Neural cell (in vitro differentiated cells): ENCODE results near the gene RNU6-9. TPM values are rescaled to one million over a fixed set of nuclear protein-coding genes. Genes with fewer than 3 reads are reported as not detected.
A peak's percentile ranks its signal among the peaks of the same experiment; 100 is the strongest.

Experiments
- H2AFZ ChIP-seq: fragments of 200-600, 300-800 bp; sonication (generic), shearing (Covaris generic); 2 replicates; pipeline ENCODE4 v1.6.0; 2014; ENCODE audit warnings: low read depth, mild to moderate bottlenecking, antibody characterized with exemption, low read length, moderate library complexity
- H3F3A ChIP-seq: fragments of 200-600 bp; shearing (Covaris generic); 2 replicates; pipeline ENCODE4 v1.6.1; 2016; ENCODE audit warnings: mild to moderate bottlenecking, moderate library complexity, mixed read lengths, antibody characterized with exemption, low read length; ENCODE audit not compliant: insufficient read depth, poor library complexity, severe bottlenecking
- H3K27ac ChIP-seq: fragments of 200-600, 300-800 bp; sonication (generic), shearing (Covaris generic); 2 replicates; pipeline ENCODE4 v1.5.1; 2014; ENCODE audit warnings: mild to moderate bottlenecking, low read length, moderate library complexity
- H3K27me3 ChIP-seq: fragments of 300-800, 200-600 bp; sonication (generic), shearing (Covaris generic); 2 replicates; pipeline ENCODE4 v1.6.0; 2014; ENCODE audit warnings: mild to moderate bottlenecking, low read depth, low read length, moderate library complexity; ENCODE audit not compliant: insufficient read depth
- H3K36me3 ChIP-seq: fragments of 300-800, 200-600 bp; sonication (generic), shearing (Covaris generic); 2 replicates; pipeline ENCODE4 v1.5.1; 2014; ENCODE audit warnings: mild to moderate bottlenecking, antibody characterized with exemption, low read length, moderate library complexity; ENCODE audit not compliant: insufficient read depth
- H3K4me2 ChIP-seq: fragments of 300-800, 200-600 bp; sonication (generic), shearing (Covaris generic); 2 replicates; pipeline ENCODE4 v1.6.0; 2014; ENCODE audit warnings: mild to moderate bottlenecking, low read length
- H3K4me3 ChIP-seq: fragments of 300-800, 200-600 bp; sonication (generic), shearing (Covaris generic); 2 replicates; pipeline ENCODE4 v1.5.1; 2014; ENCODE audit warnings: mild to moderate bottlenecking, low read length, moderate library complexity
- H3K79me2 ChIP-seq: fragments of 200-600 bp; shearing (Covaris generic); replicated peaks from 2 replicates; pipeline ENCODE4 v1.6.0; 2014; ENCODE audit warnings: mild to moderate bottlenecking, low read length, moderate library complexity; ENCODE audit not compliant: insufficient read depth
- H3K9ac ChIP-seq: fragments of 300-800, 200-600 bp; sonication (generic), shearing (Covaris generic); 2 replicates; pipeline ENCODE4 v1.6.1; 2016; ENCODE audit warnings: mild to moderate bottlenecking, low read length, mixed read lengths
- H3K9me2 ChIP-seq: fragments of 200-600 bp; shearing (Covaris generic); 2 replicates; pipeline ENCODE4 v1.6.1; 2016; ENCODE audit warnings: mild to moderate bottlenecking, low read length, mixed read lengths; ENCODE audit not compliant: insufficient read depth
- H3K9me3 ChIP-seq: fragments of 200-600, 300-800 bp; sonication (generic), shearing (Covaris generic); 2 replicates; pipeline ENCODE4 v1.6.1; 2016; ENCODE audit warnings: mild to moderate bottlenecking, mixed run types, low read length, moderate library complexity, mixed read lengths
- H4K20me1 ChIP-seq: fragments of 200-600 bp; shearing (Covaris generic); 2 replicates; pipeline ENCODE4 v1.6.1; 2016; ENCODE audit warnings: mild to moderate bottlenecking, mixed run types; ENCODE audit not compliant: insufficient read depth
- EP300 ChIP-seq: fragments of 450-650 bp; conservative IDR thresholded peaks from 2 replicates; pipeline ENCODE4 v1.6.1; 2014; ENCODE audit warnings: antibody characterized with exemption, mild to moderate bottlenecking, moderate library complexity; ENCODE audit not compliant: poor library complexity, severe bottlenecking
- EZH2 ChIP-seq: fragments of 200-600, 300-800 bp; shearing (Covaris generic), sonication (generic); IDR thresholded peaks from 2 replicates; pipeline ENCODE4 v1.6.1; 2014; ENCODE audit warnings: antibody characterized with exemption, low read length, borderline replicate concordance, mild to moderate bottlenecking; ENCODE audit not compliant: insufficient read depth, poor library complexity, severe bottlenecking
- POLR2AphosphoS5 ChIP-seq: IDR thresholded peaks from 2 replicates; pipeline ENCODE4 v1.6.1; 2012
- REST ChIP-seq: IDR thresholded peaks from 2 replicates; pipeline ENCODE4 v1.6.1; 2012; ENCODE audit warnings: borderline replicate concordance
- SMC3 ChIP-seq: fragments of 450-650 bp; conservative IDR thresholded peaks from 2 replicates; pipeline ENCODE4 v1.6.1; 2014; ENCODE audit warnings: antibody characterized with exemption, mild to moderate bottlenecking, moderate library complexity; ENCODE audit not compliant: poor library complexity
- TAF1 ChIP-seq: IDR thresholded peaks from 2 replicates; pipeline ENCODE4 v1.6.1; 2012; ENCODE audit warnings: low read depth
- polyA plus RNA-seq: library from polyadenylated mRNA; depleted of rRNA; stranded (reverse); fragments of >200 nt; gene quantifications from 2 replicates; pipeline ENCODE4 v1.2.3, GENCODE V29; 2014

The RNU6-9 gene
- polyA plus RNA-seq, 1 donor from 2014 or later, result not detected

DNA sequence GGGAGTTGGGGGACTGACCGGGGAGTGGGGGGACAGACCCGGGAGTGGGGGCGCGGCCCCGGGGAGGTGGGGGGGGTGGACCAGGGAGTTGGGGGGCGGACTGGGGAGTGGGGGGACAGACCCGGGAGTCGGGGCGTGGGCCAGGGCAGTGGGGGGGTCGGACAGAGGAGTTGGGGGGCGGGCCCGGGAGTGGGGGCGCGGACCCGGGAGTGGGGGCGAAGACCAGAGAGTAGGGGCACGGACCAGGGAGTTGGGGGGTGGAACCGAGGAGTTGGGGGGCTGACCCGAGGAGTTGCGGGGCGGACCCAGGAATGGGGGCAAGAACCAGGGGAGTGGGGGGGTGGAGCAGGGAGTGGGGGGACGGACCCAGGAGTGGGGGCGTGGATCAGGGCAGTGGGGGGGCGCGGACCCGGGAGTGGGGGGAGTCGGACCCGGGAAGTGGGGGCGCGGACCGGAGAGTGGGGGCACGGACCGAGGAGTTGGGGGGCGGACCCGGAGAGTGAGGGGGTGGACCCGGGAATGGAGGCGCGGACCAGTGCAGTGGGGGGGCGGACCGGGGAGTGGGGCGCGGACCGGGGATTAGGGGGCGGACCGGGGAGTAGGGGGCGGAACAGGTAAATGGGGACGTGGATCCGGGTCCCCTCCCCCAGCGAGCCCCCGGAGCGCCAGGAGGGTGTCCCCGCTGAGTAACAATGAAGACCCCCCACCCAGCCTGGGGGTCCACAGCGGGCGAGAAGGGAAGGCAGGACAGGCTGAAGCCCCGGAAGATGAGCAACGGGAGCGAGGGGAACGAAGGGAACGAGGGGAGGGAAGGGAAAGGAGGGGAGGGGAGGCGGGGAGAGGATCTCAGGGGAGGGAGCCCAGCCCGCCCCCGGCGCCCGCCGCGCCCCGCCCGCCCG, 19.1 kb downstream of the RNU6-9 start:
- H2AFZ ChIP-seq, result no peak overlapping the region
- H3K27ac ChIP-seq, result peak overlapping the region; percentile 52
- H3K4me2 ChIP-seq, result no peak overlapping the region

GRCh38 chr19:913080-913748, 19.9 kb downstream of the RNU6-9 start, which contains the start of gene R3HDM4:
TSS of gene R3HDM4 (minus strand) at chr19:913219. CDS start at chr19:913157, 62 bp downstream.
- Histone ChIP-seq H3K9me2 (no peaks in the 10 kb centered on the region), H3K27me3 (peaks cover 17% of the 10 kb centered on the region), H4K20me1 (no peaks in the 10 kb centered on the region), H3K79me2 (peaks cover 11% of the 10 kb centered on the region), H3K4me3 (peak within 1 kb of the TSS; percentile 79), H3K27ac (peak within 1 kb of the TSS; percentile 52), H3K9ac (peak within 1 kb of the TSS; percentile 83), H3K9me3 (no peaks in the 10 kb centered on the region), H2AFZ (peak within 1 kb of the TSS; percentile 60), H3K36me3 (no peaks in the 10 kb centered on the region), H3F3A (no peaks in the 10 kb centered on the region), H3K4me2 (peak within 1 kb of the TSS; percentile 38)
- TF ChIP-seq POLR2AphosphoS5 (peak; percentile 87), EZH2 (no peak), TAF1 (peak; percentile 39)

More for the DNA sequence above, 19.1 kb downstream of the RNU6-9 start:
- H3K9me3 ChIP-seq, result no peaks in the 10 kb centered on the region
- H3K79me2 ChIP-seq, result peaks cover 14% of the 10 kb centered on the region
- H3K27me3 ChIP-seq, result peaks cover 9% of the 10 kb centered on the region
- no peaks in the 10 kb centered on the region for H3K9me2 ChIP-seq
- no peak for TF ChIP-seq EP300
- TF ChIP-seq SMC3, result no peak
- H3F3A ChIP-seq, result no peaks in the 10 kb centered on the region
- no peaks in the 10 kb centered on the region for H3K36me3 ChIP-seq
- H3K4me3 ChIP-seq, result peak overlapping the region; percentile 77
- H4K20me1 ChIP-seq, result no peaks in the 10 kb centered on the region
- peak overlapping the region; percentile 83 for H3K9ac ChIP-seq

GRCh38 chr19:916645-917322, 23.5 kb downstream of the RNU6-9 start:
- Histone ChIP-seq H3K27ac (no peak overlapping the region), H3F3A (no peaks in the 10 kb centered on the region), H3K4me2 (no peak overlapping the region), H4K20me1 (no peaks in the 10 kb centered on the region), H3K36me3 (no peaks in the 10 kb centered on the region), H3K27me3 (peaks cover 49% of the 10 kb centered on the region), H3K9ac (no peak overlapping the region), H3K79me2 (peaks cover 7% of the 10 kb centered on the region), H3K4me3 (peak overlapping the region; percentile 61), H3K9me2 (no peaks in the 10 kb centered on the region), H2AFZ (no peak overlapping the region), H3K9me3 (no peaks in the 10 kb centered on the region)
- no peak for TF ChIP-seq REST
